Left lobe of liver (tissue), 2 donors: Measurements from ENCODE around the gene CA14. TPM values are rescaled to one million over a fixed set of nuclear protein-coding genes. Genes with fewer than 3 reads are reported as not detected.
"Not testable (repeated sequence)": the region's sequence is repeated elsewhere in the genome, so short reads cannot be mapped to it uniquely, and the experiment has no call there.

Experiments used
- ATAC-seq: fragments of 200-7000 bp; cut with Tn5 transposase; one replicate; pipeline ENCODE4 v1.9.1; 2020; ENCODE audit warnings: mild to moderate bottlenecking, moderate library complexity
- DNase-seq: peaks from one replicate; pipeline ENCODE4 v3.0.0-alpha.2; 2020; ENCODE audit warnings: low spot score
- total RNA-seq: library from RNA; stranded (reverse); gene quantifications from one replicate; pipeline ENCODE4 v1.2.1, GENCODE V29; 2021
- donor health status: DM: no; HTN: no; CAD: no; lungs with moderate emphysema.
- donor health status: DM: no; HTN: yes; CAD: no.

CA14 gene
- total RNA-seq, 1 donor from 2014 or later, result 5.6 TPM

DNA sequence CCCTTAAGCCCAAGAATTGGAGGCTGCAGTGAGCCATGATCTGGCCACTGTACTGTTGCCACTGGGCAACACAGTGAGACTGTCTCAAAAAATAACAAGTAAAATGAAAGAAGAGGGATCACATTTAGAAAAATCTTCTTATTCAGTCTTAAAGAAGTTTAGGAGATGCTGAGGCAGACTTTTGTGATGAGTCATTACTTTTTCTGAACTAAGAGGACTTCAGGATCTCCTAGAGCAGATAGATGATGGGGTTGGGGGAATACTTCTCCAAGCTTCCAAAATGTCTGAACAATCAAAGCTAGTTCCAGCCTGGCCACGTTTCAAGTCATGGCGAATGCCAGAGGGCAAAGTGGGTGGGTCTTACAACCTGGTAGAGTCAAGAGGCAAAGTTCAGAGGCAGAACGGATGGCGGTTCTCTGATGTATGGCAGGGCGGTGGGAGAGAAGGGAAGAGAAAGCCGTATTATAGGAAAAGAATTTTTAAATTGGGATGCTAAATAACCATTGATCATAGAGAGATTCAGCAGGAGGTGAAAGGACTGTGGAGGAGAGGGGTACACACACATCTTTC is 22.6 kb downstream of the CA14 start:
- DNase-seq, result peak; percentile 92
- ATAC-seq, result peak; percentile 48

GRCh38 chr1:150281221-150281757 is 23.7 kb downstream of the CA14 start:
- DNase-seq, result peak; percentile 77
- peak; percentile 60 for ATAC-seq

DNA sequence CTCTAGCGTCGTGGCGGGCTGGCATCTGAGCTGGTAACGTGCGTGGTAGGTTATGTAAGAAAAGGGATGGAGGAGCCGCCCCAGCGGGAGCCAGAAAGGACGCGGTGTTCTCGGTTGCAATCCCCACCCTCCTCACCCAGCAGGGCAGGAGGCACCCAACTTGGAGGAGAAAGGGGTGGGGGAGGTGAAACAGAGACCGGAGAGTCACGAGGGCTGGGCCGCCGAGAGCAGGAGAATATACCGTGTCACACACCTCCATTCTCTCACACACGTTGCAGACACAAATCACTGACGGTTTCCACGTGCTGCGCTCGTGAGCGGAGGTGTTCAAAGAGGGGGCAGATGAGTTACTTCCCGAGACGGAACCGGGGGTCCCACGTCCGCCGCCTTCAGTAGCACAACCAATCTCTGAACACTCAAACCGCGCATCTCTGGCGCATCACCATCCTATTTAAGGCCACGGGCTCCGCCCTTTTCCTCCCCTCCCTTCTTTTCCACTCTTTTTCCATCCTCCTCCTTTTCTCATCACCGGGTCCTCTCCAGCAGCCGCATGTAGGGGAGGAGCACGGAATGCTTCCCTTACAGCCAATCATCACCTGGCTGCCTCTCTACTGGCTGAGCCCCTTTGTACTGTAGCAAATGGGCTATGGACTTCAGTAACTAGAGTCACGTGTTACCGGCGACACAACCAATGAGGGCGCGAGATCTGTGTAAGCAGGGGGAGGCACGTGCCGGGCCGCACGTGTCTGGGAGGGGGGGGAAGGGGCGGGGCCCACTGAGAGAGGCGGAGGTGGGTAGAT is 24.4 kb downstream of the CA14 start, which contains the start of gene CIART:
CIART (plus strand) TSS at position 797 of the 800 bp plus-strand sequence. CDS start 714 bp downstream, outside the sequence.
- peak; percentile 95 for DNase-seq
- peak; percentile 82 for ATAC-seq

DNA sequence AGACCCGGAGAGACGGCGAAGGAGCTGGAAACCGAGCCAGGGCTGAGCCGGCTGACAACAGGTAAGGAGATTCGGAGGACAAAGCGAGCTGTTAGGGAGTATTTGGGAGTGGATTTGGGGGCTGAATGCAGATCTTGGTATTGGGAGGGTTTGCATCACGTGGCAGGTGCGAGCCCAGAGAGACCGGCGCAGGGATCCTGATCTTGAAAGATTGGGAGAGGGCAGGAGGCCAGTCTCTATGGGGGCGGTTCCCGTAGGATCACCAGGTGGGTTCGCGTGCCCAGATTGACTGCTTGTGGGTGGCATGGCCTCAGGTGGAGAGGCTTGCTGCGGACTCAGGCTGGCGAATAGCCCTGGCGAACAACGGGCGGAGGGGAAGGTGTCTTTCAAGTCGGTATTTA is 25.0 kb downstream of the CA14 start:
- ATAC-seq, result peak; percentile 35
- no peak for DNase-seq

- no peak for ATAC-seq
- no peak for DNase-seq
Observed at GRCh38 chr1:150283260-150283659, 25.7 kb downstream of the CA14 start.

DNA sequence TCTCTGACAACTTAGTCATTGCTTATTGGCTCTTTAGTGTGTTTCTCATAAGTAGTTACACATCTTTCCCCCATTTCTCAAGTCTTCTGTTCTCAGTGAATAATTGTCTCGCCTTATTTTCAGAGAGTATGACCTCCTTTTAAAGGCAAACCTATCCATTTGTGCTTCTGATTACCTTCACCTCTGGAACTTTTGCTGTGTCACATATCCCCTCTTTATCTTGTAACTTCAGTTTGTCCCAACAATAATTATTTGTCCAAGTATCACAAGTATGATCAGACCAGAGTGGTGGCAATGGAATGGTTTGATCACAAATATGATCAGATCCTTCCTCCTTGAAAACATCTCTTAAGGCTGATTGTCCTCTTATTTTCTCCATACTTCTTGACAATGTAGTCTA is 30.8 kb downstream of the CA14 start:
- ATAC-seq (no peak), DNase-seq (no peak)

GRCh38 chr1:150288822-150289221 is 31.2 kb downstream of the CA14 start:
- ATAC-seq, result no peak
- DNase-seq, result no peak

DNA sequence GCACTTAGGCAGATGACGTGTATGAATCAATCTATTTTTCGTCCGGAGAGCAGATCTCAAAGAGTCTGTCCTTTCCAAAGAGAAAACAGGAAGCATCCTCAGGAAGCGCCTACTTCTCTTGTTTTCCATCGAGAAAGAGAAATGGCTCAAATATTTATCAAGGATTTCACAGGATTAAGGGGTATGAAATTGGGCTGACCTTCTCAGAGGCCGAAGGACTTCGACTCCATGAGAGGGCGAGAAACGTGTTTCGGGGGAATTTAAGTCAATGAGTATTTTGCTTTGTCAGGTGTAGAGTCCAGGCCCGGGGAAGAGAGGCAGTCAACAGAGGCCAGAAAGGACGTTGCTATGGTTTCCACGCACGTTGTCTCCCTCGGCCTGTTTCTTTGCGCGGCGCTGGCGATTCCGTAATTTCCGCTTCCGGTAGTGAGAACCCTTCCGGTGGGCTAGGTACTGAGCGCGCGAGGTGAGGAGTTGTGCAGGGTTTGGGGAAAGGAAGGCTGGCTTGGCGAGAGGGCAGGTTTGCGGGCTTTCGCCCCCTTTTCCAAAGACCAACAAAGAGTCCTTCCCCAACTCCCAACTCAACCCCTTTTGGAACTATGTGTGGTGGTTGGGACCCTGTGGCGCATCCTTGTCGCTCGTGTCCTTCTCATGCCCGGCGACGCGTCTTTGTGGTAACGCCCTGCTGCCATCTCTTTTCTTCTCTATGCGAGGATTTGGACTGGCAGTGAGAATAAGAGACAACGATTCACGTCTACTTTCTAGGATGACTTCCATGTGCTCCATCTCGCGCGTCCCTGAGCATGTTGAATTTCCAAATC is 36.1 kb downstream of the CA14 start, which contains the start of gene MRPS21:
MRPS21 (plus strand) TSS at position 429 of the 821 bp plus-strand sequence. CDS start 506 bp downstream, outside the sequence.
- DNase-seq (peak; percentile 90), ATAC-seq (peak; percentile 99)

DNA sequence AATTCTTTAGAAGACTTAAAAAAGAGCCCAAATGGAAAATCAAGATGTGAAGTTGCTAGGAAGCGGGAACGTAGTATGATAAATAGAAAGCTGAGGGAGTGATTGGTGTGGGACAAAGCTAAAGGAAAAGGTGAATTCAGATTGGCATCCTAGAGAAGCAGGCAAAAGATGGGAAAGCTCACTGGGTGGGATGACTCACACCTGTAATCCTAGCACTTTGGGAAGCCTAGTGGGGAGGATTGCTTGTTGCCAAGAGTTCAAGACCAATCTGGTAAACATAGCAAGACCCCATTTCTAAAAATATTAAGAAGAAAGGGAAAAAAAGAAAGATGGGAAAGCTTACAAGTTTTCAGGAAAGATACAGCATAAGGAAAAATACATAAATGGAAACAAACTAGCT is 37.9 kb downstream of the CA14 start:
- ATAC-seq (no peak), DNase-seq (no peak)

GRCh38 chr1:150299716-150300115 is 42.1 kb downstream of the CA14 start:
- no peak for DNase-seq
- ATAC-seq, result no peak

DNA sequence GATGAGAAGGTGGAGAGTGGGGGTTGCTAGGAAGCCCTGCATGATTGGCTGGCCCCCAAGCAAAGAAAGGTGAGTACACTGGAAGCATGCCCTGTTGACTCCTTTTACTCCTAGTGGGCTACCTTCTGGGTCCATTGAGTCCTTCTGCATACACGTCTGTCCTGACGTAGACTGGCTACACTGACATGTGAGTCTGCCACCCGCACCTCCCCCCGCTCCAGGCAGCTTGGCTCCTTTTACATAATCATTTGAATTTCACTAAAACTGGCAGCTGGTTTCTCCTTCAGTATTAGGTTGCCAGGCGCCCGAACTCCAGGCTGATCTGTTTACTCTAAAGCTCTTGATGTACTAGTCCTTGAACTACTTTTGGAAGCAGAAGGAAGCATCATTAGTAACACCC is 44.8 kb downstream of the CA14 start:
- DNase-seq (no peak), ATAC-seq (no peak)

DNA sequence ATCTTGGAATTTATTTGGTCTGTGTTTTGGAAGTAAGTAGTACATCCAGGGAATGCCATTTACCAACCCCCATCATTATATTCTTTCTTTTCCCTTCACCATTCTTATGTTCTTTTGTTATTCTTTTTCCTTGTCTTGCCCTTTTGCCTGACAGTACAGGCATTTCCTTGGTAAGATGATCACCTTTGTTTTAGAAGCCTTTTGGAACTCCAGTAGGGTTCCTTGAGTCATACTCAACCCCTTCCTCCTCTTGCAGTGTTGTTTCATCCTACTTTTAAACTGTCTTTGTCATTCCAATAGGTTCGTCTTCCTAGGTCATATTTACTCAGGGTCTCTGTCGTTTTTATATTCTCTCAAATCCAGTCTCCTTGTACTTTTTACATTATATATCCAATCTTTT is 45.3 kb downstream of the CA14 start:
- ATAC-seq (no peak), DNase-seq (no peak)

- not testable (repeated sequence) for DNase-seq, ATAC-seq
Observed at GRCh38 chr1:150308585-150308984, 51.0 kb downstream of the CA14 start.

GRCh38 chr1:150309758-150310508 is 52.4 kb downstream of the CA14 start:
- DNase-seq (no peak), ATAC-seq (no peak)

DNA sequence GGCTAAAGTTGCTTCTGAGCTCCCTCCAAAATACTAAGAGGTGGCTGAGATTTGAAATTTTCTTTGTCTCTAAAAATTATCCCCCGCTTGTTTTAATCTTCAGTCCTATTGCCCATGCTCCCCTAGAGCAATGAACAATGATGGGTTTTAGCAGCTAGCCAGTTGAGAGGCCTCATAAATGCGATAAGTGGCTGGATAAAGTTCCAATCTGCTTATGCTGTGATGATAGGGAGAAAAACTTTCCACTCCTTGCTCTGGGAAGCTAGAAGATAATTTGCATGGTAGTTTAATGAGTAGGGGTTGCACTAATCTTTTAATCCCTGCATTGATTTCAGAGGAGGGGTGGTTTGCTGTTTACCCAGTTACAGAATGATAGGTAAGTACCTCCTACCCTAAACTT is 54.2 kb downstream of the CA14 start:
- DNase-seq (no peak), ATAC-seq (no peak)

Other genes with a start within 250 kb of the CA14 start
- 19.1 TPM for gene OTUD7B, start 247.0 kb upstream of the CA14 start, total RNA-seq
- gene VPS45, start 190.0 kb upstream of the CA14 start, total RNA-seq, result 12.3 TPM
- 3.8 TPM for gene PLEKHO1, start 107.9 kb upstream of the CA14 start, total RNA-seq
- 12.9 TPM for gene ANP32E, start 21.7 kb upstream of the CA14 start, total RNA-seq
- 88.5 TPM for gene APH1A, start 11.2 kb downstream of the CA14 start, total RNA-seq
- gene C1orf54, start 15.0 kb downstream of the CA14 start, total RNA-seq, result 3.0 TPM
- 5.3 TPM for gene CIART, start 24.8 kb downstream of the CA14 start, total RNA-seq
- 27.0 TPM for gene MRPS21, start 36.1 kb downstream of the CA14 start, total RNA-seq
- 21.3 TPM for gene PRPF3, start 63.8 kb downstream of the CA14 start, total RNA-seq
- 12.8 TPM for gene RPRD2, start 106.4 kb downstream of the CA14 start, total RNA-seq
- gene TARS2, start 229.6 kb downstream of the CA14 start, total RNA-seq, result 22.7 TPM